Pulmonary artery endothelial cell (primary cell): ENCODE results near the gene CCNB1. TPM values are rescaled to one million over a fixed set of nuclear protein-coding genes. Genes with fewer than 3 reads are reported as not detected.

Experiments used
- total RNA-seq: library from RNA; depleted of rRNA; stranded (reverse); fragments of >200 nt; gene quantifications from 2 replicates; pipeline ENCODE4 v1.2.3, GENCODE V29; 2014

Gene CCNB1
- total RNA-seq, 1 donor from 2014 or later: 119 TPM

Other genes starting within 250 kb of the CCNB1 start
- gene SLC30A5, start 73.1 kb upstream of the CCNB1 start, total RNA-seq: 57.2 and 81.2 TPM in 2 replicates
- gene CENPH, start 22.4 kb downstream of the CCNB1 start, total RNA-seq: 9.6 and 16.9 TPM in 2 replicates
- 64.9 and 77.6 TPM in 2 replicates for gene CDK7, start 67.7 kb downstream of the CCNB1 start, total RNA-seq
- gene CCDC125, start 165.7 kb downstream of the CCNB1 start, total RNA-seq: 4.9 and 5.1 TPM in 2 replicates
- 35.8 and 51.3 TPM in 2 replicates for gene AK6, start 202.4 kb downstream of the CCNB1 start, total RNA-seq
- 117 and 118 TPM in 2 replicates for gene TAF9, start 202.4 kb downstream of the CCNB1 start, total RNA-seq
- 13.4 and 16.6 TPM in 2 replicates for gene RAD17, start 202.7 kb downstream of the CCNB1 start, total RNA-seq
- gene MARVELD2, start 248.0 kb downstream of the CCNB1 start, total RNA-seq: 4.7 and 9.2 TPM in 2 replicates